H1 (cell line): ENCODE results near the gene IGFBP3. TPM values are rescaled to one million over a fixed set of nuclear protein-coding genes. Genes with fewer than 3 reads are reported as not detected.

ENCODE experiments used
- CTCF ChIA-PET: fragments of 300-600 bp; sonication (Branson Sonifier 250); formaldehyde crosslinking; loops from one replicate; lab custom pipeline; 2021; ENCODE audit not compliant: partially characterized antibody; lab: Charles Lee
- POLR2A ChIA-PET: fragments of 300-600 bp; sonication (Branson Sonifier 250); formaldehyde crosslinking; loops from one replicate; lab custom pipeline; 2021; ENCODE audit warnings: inconsistent platforms; ENCODE audit not compliant: partially characterized antibody; lab: Charles Lee
- DNase-seq, 2 experiments: peaks; one replicate each; pipeline versions ENCODE4 v3.0.0 to v3.0.0-alpha.2; 2010 to 2022; ENCODE audit warnings: low spot score in 2 of 2, low read depth in 1 of 2, mixed read lengths in 1 of 2
- FAIRE-seq: peaks from 2 replicates; lab custom pipeline; 2011; peaks lifted over from hg19 to GRCh38; lab: Jason Lieb, UNC
- H2AFZ ChIP-seq: 2 replicates; pipeline ENCODE4 v1.8.1; 2012; ENCODE audit warnings: low read length, inconsistent platforms
- H2AK5ac ChIP-seq: 2 replicates; pipeline ENCODE4 v1.6.1; 2013; ENCODE audit warnings: low read depth, low read length
- H2BK120ac ChIP-seq: replicated peaks from 2 replicates; pipeline ENCODE3; 2013; ENCODE audit warnings: low read depth, low read length, inconsistent platforms
- H2BK12ac ChIP-seq: 2 replicates; pipeline ENCODE4 v1.6.1; 2013; ENCODE audit warnings: low read depth, low read length
- H2BK15ac ChIP-seq: 2 replicates; pipeline ENCODE4 v1.6.1; 2013; ENCODE audit warnings: low read length
- H2BK20ac ChIP-seq: 2 replicates; pipeline ENCODE4 v1.6.1; 2013; ENCODE audit warnings: low read length
- H2BK5ac ChIP-seq: 2 replicates; pipeline ENCODE4 v1.6.1; 2013; ENCODE audit warnings: low read depth, low read length
- H3K14ac ChIP-seq: 2 replicates; pipeline ENCODE4 v1.6.1; 2013; ENCODE audit warnings: inconsistent platforms; ENCODE audit not compliant: insufficient read length
- H3K18ac ChIP-seq: 2 replicates; pipeline ENCODE4 v1.6.1; 2013; ENCODE audit warnings: low read length; ENCODE audit errors: extremely low read depth
- H3K23ac ChIP-seq: 2 replicates; pipeline ENCODE4 v1.6.1; 2013; ENCODE audit warnings: inconsistent platforms; ENCODE audit not compliant: insufficient read length
- H3K23me2 ChIP-seq: 2 replicates; pipeline ENCODE4 v1.6.1; 2013; ENCODE audit warnings: low read depth, low read length
- H3K27ac ChIP-seq: 2 replicates; pipeline ENCODE4 v1.6.1; 2011; ENCODE audit warnings: low read depth, low read length, inconsistent platforms
- H3K27me3 ChIP-seq, 4 experiments: replicated peaks in 1 of 4; 1 replicate in 1 of 4; 2 replicates in 3 of 4; pipeline versions ENCODE4 v1.6.1 to v1.8.1; 2011 to 2013; ENCODE audit warnings: low read length in 3 of 4, mild to moderate bottlenecking in 3 of 4, inconsistent platforms in 2 of 4, mixed read lengths in 2 of 4, moderate library complexity in 1 of 4; ENCODE audit not compliant: control insufficient read depth in 3 of 4, insufficient read depth in 3 of 4; ENCODE audit errors: extremely low read depth in 1 of 4
- H3K36me3 ChIP-seq, 4 experiments: 2 replicates each; pipeline versions ENCODE4 v1.6.1 to v1.8.1; 2011 to 2013; ENCODE audit warnings: mild to moderate bottlenecking in 4 of 4, low read length in 3 of 4, moderate library complexity in 2 of 4, control low read depth in 1 of 4, inconsistent platforms in 1 of 4; ENCODE audit not compliant: insufficient read depth in 4 of 4, control insufficient read depth in 2 of 4
- H3K4ac ChIP-seq: replicated peaks from 2 replicates; pipeline ENCODE3; 2013; ENCODE audit warnings: low read length, low read depth, mixed read lengths, inconsistent platforms; ENCODE audit not compliant: insufficient read length
- H3K4me1 ChIP-seq, 4 experiments: replicated peaks in 1 of 4; 1 replicate in 1 of 4; 2 replicates in 3 of 4; pipeline versions ENCODE4 v1.6.1 to v1.8.1; 2011 to 2013; ENCODE audit warnings: low read length in 3 of 4, inconsistent platforms in 2 of 4, mixed read lengths in 1 of 4; ENCODE audit not compliant: insufficient read depth in 4 of 4, control insufficient read depth in 3 of 4
- H3K4me2 ChIP-seq, 2 experiments: 2 replicates each; pipeline versions ENCODE4 v1.6.1 to v1.8.1; 2011 to 2013; ENCODE audit warnings: low read depth in 2 of 2, low read length in 2 of 2, control low read depth in 1 of 2, inconsistent platforms in 1 of 2, mild to moderate bottlenecking in 1 of 2; ENCODE audit not compliant: insufficient read depth in 1 of 2
- H3K4me3 ChIP-seq, 4 experiments: fragments of 200-600, 300-600 bp in 1 of 4; sonication (generic), shearing (Covaris generic), sonication (Bioruptor Twin) in 1 of 4; 2 replicates each; pipeline versions ENCODE4 v1.5.1 to v1.8.1; 2011 to 2016; ENCODE audit warnings: low read length in 4 of 4, low read depth in 3 of 4, control low read depth in 2 of 4, inconsistent platforms in 2 of 4, mild to moderate bottlenecking in 2 of 4, mixed read lengths in 1 of 4, moderate library complexity in 1 of 4; ENCODE audit not compliant: insufficient read depth in 2 of 4; ENCODE audit errors: extremely low read depth in 1 of 4
- H3K56ac ChIP-seq: replicated peaks from 2 replicates; pipeline ENCODE3; 2013; ENCODE audit warnings: low read depth, mild to moderate bottlenecking, mixed read lengths, low read length, inconsistent platforms; ENCODE audit not compliant: insufficient read length
- H3K79me1 ChIP-seq: 2 replicates; pipeline ENCODE4 v1.6.1; 2013; ENCODE audit warnings: low read depth, low read length, control low read depth
- H3K79me2 ChIP-seq, 2 experiments: 2 replicates each; pipeline versions ENCODE4 v1.6.1 to v1.8.1; 2012 to 2013; ENCODE audit warnings: low read length in 2 of 2, mild to moderate bottlenecking in 2 of 2, inconsistent platforms in 1 of 2; ENCODE audit not compliant: insufficient read depth in 2 of 2, control insufficient read depth in 1 of 2
- H3K9ac ChIP-seq, 4 experiments: replicated peaks in 1 of 4; 1 replicate in 1 of 4; 2 replicates in 3 of 4; pipeline versions ENCODE4 v1.6.1 to v1.8.1; 2011 to 2013; ENCODE audit warnings: low read depth in 3 of 4, low read length in 3 of 4, control low read depth in 2 of 4, mild to moderate bottlenecking in 2 of 4, moderate library complexity in 2 of 4, inconsistent platforms in 1 of 4; ENCODE audit errors: extremely low read depth in 1 of 4
- H3K9me3 ChIP-seq, 2 experiments: 2 replicates each; pipeline versions ENCODE4 v1.6.1 to v1.8.1; 2012 to 2013; ENCODE audit warnings: mild to moderate bottlenecking in 2 of 2, moderate library complexity in 2 of 2, control low read depth in 1 of 2, inconsistent platforms in 1 of 2, low read depth in 1 of 2, low read length in 1 of 2, mixed read lengths in 1 of 2; ENCODE audit not compliant: insufficient read depth in 2 of 2
- H4K20me1 ChIP-seq, 2 experiments: replicated peaks in 1 of 2; 2 replicates each; pipeline versions ENCODE3 to v1.8.1; 2011 to 2013; ENCODE audit warnings: inconsistent platforms in 2 of 2, low read length in 2 of 2, mild to moderate bottlenecking in 1 of 2; ENCODE audit not compliant: insufficient read depth in 2 of 2, control insufficient read depth in 1 of 2
- H4K5ac ChIP-seq: 2 replicates; pipeline ENCODE4 v1.6.1; 2013; ENCODE audit warnings: low read length, low read depth, mixed read lengths, inconsistent platforms; ENCODE audit not compliant: insufficient read length
- H4K8ac ChIP-seq: 2 replicates; pipeline ENCODE4 v1.8.0; 2013; ENCODE audit warnings: mild to moderate bottlenecking, moderate library complexity, low read length, inconsistent platforms; ENCODE audit not compliant: insufficient read depth; ENCODE audit errors: extremely low read depth
- H4K91ac ChIP-seq: replicated peaks from 2 replicates; pipeline ENCODE3; 2013; ENCODE audit warnings: low read length, mixed read lengths, inconsistent platforms; ENCODE audit not compliant: insufficient read length
- ASH2L ChIP-seq: fragments of 200-600, 300-600 bp; sonication (generic); IDR thresholded peaks from one replicate; pipeline ENCODE4 v1.7.1; 2017; ENCODE audit warnings: low read length
- RNF2 ChIP-seq: fragments of 200-900, 300-1000 bp; sonication (generic); IDR thresholded peaks from 2 replicates; pipeline ENCODE4 v1.7.1; 2016; ENCODE audit warnings: borderline replicate concordance, low read depth, mild to moderate bottlenecking, antibody characterized with exemption, low read length; ENCODE audit not compliant: poor library complexity, severe bottlenecking; ENCODE audit errors: missing control alignments
- RXRA ChIP-seq: IDR thresholded peaks from 2 replicates; pipeline ENCODE4 v1.6.1; 2011; ENCODE audit warnings: low read depth, mild to moderate bottlenecking, low read length, moderate library complexity; ENCODE audit not compliant: insufficient read depth
- TAF7 ChIP-seq: optimal IDR thresholded peaks from 2 replicates; pipeline ENCODE3; 2011; ENCODE audit warnings: low read depth, mild to moderate bottlenecking, inconsistent platforms, low read length, moderate library complexity, borderline replicate concordance
- YY1 ChIP-seq: IDR thresholded peaks from 2 replicates; pipeline ENCODE4 v1.6.1; 2011; ENCODE audit warnings: low read depth, mild to moderate bottlenecking, low read length
- WGBS, 2 experiments: shearing (Covaris generic) in 1 of 2; methylation state at CpG; one replicate each; pipeline versions ENCODE4 v1.1.6 to v1.1.7; 2013 to 2015; ENCODE audit warnings: low lambda C conversion rate in 2 of 2, mixed read lengths in 2 of 2, inconsistent platforms in 1 of 2, low coverage in 1 of 2, missing lambda C conversion rate in 1 of 2; ENCODE audit not compliant: insufficient replicate concordance in 2 of 2, insufficient coverage in 1 of 2, insufficient read length in 1 of 2; ENCODE audit errors: extremely low coverage in 1 of 2, missing lambda C conversion rate in 1 of 2; 5-methylcytosine and 5-hydroxymethylcytosine counted together
- polyA plus RNA-seq, 7 experiments: library from polyadenylated mRNA; depleted of rRNA in 3 of 7; stranded (reverse) in 5 of 7; unstranded in 2 of 7; fragments of >200 nt in 5 of 7; fragments of 200-250 nt in 2 of 7; gene quantifications; 1 replicate in 5 of 7; 2 replicates in 1 of 7; 4 replicates in 1 of 7; pipeline versions ENCODE4 v1.2.1 to v1.2.3, GENCODE V29; 2011 to 2013; ENCODE audit warnings: missing spikeins in 2 of 7, mixed read lengths in 2 of 7
- total RNA-seq: library from RNA; stranded (reverse); fragmentation: NEBNext Ultra II Directional; extraction: Animal tissue kit (Norgen Biotek cat#: 25700); gene quantifications from 2 replicates; pipeline ENCODE4 v1.2.1, GENCODE V29; 2021

IGFBP3 gene
- total and polyA plus RNA-seq, 2 of the 8 experiments (the other 6 are each of a cell fraction or from before 2014, with no cell fraction given) = 5.5 to 12.1 TPM

DNA sequence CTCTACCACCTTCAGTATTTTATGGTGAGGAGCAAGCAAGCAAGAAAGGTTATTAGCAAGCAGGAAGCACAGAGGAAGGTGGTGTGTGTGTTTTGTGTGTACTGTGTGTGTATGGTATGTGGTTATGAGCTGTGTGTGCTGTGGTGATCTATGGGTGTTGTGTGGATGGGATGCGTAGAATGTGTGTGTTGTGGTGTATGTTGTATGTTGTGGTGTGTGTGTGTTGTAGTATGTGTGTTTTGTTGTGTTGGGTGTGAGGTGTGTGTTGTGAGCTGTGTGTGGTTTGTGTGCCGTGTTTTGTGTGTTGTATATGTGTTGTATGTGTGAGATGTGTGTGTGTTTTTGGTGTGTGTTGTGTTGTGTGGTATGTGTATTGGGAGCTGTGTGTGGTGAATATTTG is 16.8 kb upstream of the IGFBP3 start:
- no peak for FAIRE-seq
- no peaks in the 10 kb centered on the region for H3K79me2 ChIP-seq
- H3K23ac ChIP-seq = no peak overlapping the region
- no peak overlapping the region for H2AK5ac ChIP-seq
- H3K36me3 ChIP-seq = no peaks in the 10 kb centered on the region
- H3K56ac ChIP-seq = peak overlapping the region; percentile 37
- no peak overlapping the region for H3K9ac ChIP-seq
- no peak overlapping the region for H3K4me3 ChIP-seq
- H2BK120ac ChIP-seq = peak overlapping the region; percentile 73
- H3K23me2 ChIP-seq = peaks cover 5% of the 10 kb centered on the region; the same call in 1 of the 2 replicates
- WGBS, 2 experiments = 94 to 100% methylated on average over 2 of the region's 2 CpGs
- no peak overlapping the region for H3K4ac ChIP-seq
- no peaks in the 10 kb centered on the region for H3K4me1 ChIP-seq
- no peak overlapping the region for H3K4me2 ChIP-seq
- H2BK12ac ChIP-seq = no peak overlapping the region
- H4K5ac ChIP-seq = no peak overlapping the region
- no peaks in the 10 kb centered on the region for H3K79me1 ChIP-seq
- H3K27me3 ChIP-seq = no peaks in the 10 kb centered on the region
- H2AFZ ChIP-seq = no peak overlapping the region
- H2BK15ac ChIP-seq = 0 out of 2 replicates have a peak overlapping the region, but pooled peaks have one; percentile 6
- ChIA-PET POLR2A (interaction anchor here (1.6 kb wide), 1 partner anchor 13 kb away, joined by 4 read pairs; no protein-coding TSS in a partner anchor), CTCF (interaction anchor here (0.9 to 6.9 kb wide), 12 partner anchors 15 to 406 kb away, joined by 3 to 80 read pairs (median 4); partner anchors contain the start of gene IGFBP3)
- TF ChIP-seq YY1 (no peak), RXRA (no peak), TAF7 (no peak), RNF2 (no peak), ASH2L (no peak)
- H2BK5ac ChIP-seq = peak overlapping the region; percentile 63; the same call in 1 of the 2 replicates
- no peak overlapping the region for H3K14ac ChIP-seq
- H3K27ac ChIP-seq = no peak overlapping the region
- no peak overlapping the region for H4K8ac ChIP-seq
- no peaks in the 10 kb centered on the region for H3K9me3 ChIP-seq
- H3K18ac ChIP-seq = no peak overlapping the region
- peaks cover 0 to 2% of the 10 kb centered on the region in 2 experiments for H4K20me1 ChIP-seq
- DNase-seq = no peak
- no peak overlapping the region for H2BK20ac ChIP-seq
- no peak overlapping the region for H4K91ac ChIP-seq
